Lower leg skin (tissue), 4 donors: ENCODE data around the gene SUMF1. TPM values are rescaled to one million over a fixed set of nuclear protein-coding genes. Genes with fewer than 3 reads are reported as not detected.

Source experiments
- DNase-seq, 2 donors: peaks; one replicate each; pipeline ENCODE4 v3.0.0-alpha.2; 2019; ENCODE audit warnings: low spot score in 2 of 2
- H3K4me3 ChIP-seq: fragments of 200-600 bp; sonication (generic); 2 replicates; pipeline ENCODE4 v1.5.1; 2017; ENCODE audit warnings: mild to moderate bottlenecking, low read depth; ENCODE audit not compliant: poor library complexity, severe bottlenecking
- CTCF ChIP-seq, 3 donors: fragments of 450-650 bp; IDR thresholded peaks; one replicate each; pipeline ENCODE4 v1.5.1; 2016; ENCODE audit warnings: antibody characterized with exemption in 3 of 3, mild to moderate bottlenecking in 3 of 3, moderate library complexity in 2 of 3
- POLR2A ChIP-seq, 2 donors: fragments of 450-650 bp; IDR thresholded peaks; one replicate each; pipeline ENCODE4 v1.6.1; 2016 to 2017; ENCODE audit warnings: antibody characterized with exemption in 2 of 2, mild to moderate bottlenecking in 1 of 2, moderate library complexity in 1 of 2
- WGBS, 2 donors: methylation state at CpG; one replicate each; pipeline ENCODE4 v1.1.5; 2018; 5-methylcytosine and 5-hydroxymethylcytosine counted together
- intact Hi-C: fragments of 100-400 bp; cut with DNase I; formaldehyde crosslinking; loops from one replicate; pipeline ENCODE4 v1.15.0; 2023; ENCODE audit warnings: low total_unique reads
- total RNA-seq, 4 donors: library from RNA; depleted of rRNA; stranded (reverse); fragments of >200 nt; gene quantifications; one replicate each; pipeline ENCODE4 v1.1.0, GENCODE V29; 2016

SUMF1 gene
- total RNA-seq, 4 donors from 2014 or later, result 35.2 to 63.8 (median 59.6) TPM

GRCh38 chr3:4320096-4320911 is 146.8 kb downstream of the SUMF1 start:
- intact Hi-C loops, result no loop called here
- no peak for DNase-seq
- TF ChIP-seq CTCF (IDR thresholded peaks at IDR 0.05) (no peak), POLR2A (IDR thresholded peaks at IDR 0.05) (no peak)
- H3K4me3 ChIP-seq, result no peak overlapping the region

- no peak overlapping the region for H3K4me3 ChIP-seq
- TF ChIP-seq POLR2A (IDR thresholded peaks at IDR 0.05) (no peak), CTCF (IDR thresholded peaks at IDR 0.05) (no peak)
- intact Hi-C loops, result no loop called here
- 76 to 77% methylated on average over 4 of the region's 4 CpGs for WGBS, 2 donors
- DNase-seq, result no peak
Observed at GRCh38 chr3:4314688-4315087, 152.4 kb downstream of the SUMF1 start.

- intact Hi-C loops, result no loop called here
Observed at GRCh38 chr3:4313606-4314293, 153.3 kb downstream of the SUMF1 start.

GRCh38 chr3:4311496-4311895 is 155.6 kb downstream of the SUMF1 start:
- TF ChIP-seq POLR2A (IDR thresholded peaks at IDR 0.05) (no peak), CTCF (IDR thresholded peaks at IDR 0.05) (no peak)
- no peak for DNase-seq
- no peak overlapping the region for H3K4me3 ChIP-seq
- intact Hi-C loops, result no loop called here

More at GRCh38 chr3:4313606-4314293, 153.3 kb downstream of the SUMF1 start:
- no peak for DNase-seq
- WGBS, 2 donors, result 89 to 91% methylated on average over 4 of the region's 4 CpGs
- no peak overlapping the region for H3K4me3 ChIP-seq
- TF ChIP-seq CTCF (IDR thresholded peaks at IDR 0.05) (no peak), POLR2A (IDR thresholded peaks at IDR 0.05) (no peak)

Other genes starting within 250 kb of the SUMF1 start
- 10 to 100 TPM; 19.9 to 29.8 (median 27.6) TPM for gene SETMAR, start 163.9 kb downstream of the SUMF1 start, total RNA-seq
- gene ITPR1, start 26.1 kb upstream of the SUMF1 start, total RNA-seq, result 10 to 100 TPM in 3 of 4 donors, 1 to 10 TPM in 1; 9.5 to 24.1 (median 17.5) TPM